Gastroesophageal sphincter (tissue), 3 donors: ENCODE measurements around the gene TMEM108.

Experiments
- POLR2A ChIP-seq, 2 donors: fragments of 450-650 bp; IDR thresholded peaks; one replicate each; pipeline ENCODE4 v1.6.1; 2017; ENCODE audit warnings: antibody characterized with exemption in 2 of 2, mild to moderate bottlenecking in 2 of 2, moderate library complexity in 1 of 2
- POLR2AphosphoS5 ChIP-seq: sonication (generic); formaldehyde crosslinking; IDR thresholded peaks from one replicate; pipeline ENCODE4 v1.6.1; 2017; ENCODE audit warnings: antibody characterized with exemption
- TF ChIP-seq, protein P1 (sequence below), 4 experiments: fragments of 200-600 bp in 2 of 4; fragments of 450-650 bp in 2 of 4; sonication (generic) in 1 of 4; IDR thresholded peaks; one replicate each; pipeline ENCODE4 v1.5.1; 2017 to 2019; ENCODE audit warnings: antibody characterized with exemption in 4 of 4, mild to moderate bottlenecking in 2 of 4, moderate library complexity in 2 of 4

- TF ChIP-seq POLR2A (IDR thresholded peaks at IDR 0.05): no peak
- TF ChIP-seq, protein P1, sequence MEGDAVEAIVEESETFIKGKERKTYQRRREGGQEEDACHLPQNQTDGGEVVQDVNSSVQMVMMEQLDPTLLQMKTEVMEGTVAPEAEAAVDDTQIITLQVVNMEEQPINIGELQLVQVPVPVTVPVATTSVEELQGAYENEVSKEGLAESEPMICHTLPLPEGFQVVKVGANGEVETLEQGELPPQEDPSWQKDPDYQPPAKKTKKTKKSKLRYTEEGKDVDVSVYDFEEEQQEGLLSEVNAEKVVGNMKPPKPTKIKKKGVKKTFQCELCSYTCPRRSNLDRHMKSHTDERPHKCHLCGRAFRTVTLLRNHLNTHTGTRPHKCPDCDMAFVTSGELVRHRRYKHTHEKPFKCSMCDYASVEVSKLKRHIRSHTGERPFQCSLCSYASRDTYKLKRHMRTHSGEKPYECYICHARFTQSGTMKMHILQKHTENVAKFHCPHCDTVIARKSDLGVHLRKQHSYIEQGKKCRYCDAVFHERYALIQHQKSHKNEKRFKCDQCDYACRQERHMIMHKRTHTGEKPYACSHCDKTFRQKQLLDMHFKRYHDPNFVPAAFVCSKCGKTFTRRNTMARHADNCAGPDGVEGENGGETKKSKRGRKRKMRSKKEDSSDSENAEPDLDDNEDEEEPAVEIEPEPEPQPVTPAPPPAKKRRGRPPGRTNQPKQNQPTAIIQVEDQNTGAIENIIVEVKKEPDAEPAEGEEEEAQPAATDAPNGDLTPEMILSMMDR (IDR thresholded peaks at IDR 0.05): no peak
- no peak for TF ChIP-seq POLR2AphosphoS5
Measured at GRCh38 chr3:133152681-133153220, 114.6 kb downstream of the TMEM108 start.
